ENCODE data around the gene CLK3. TPM values are rescaled to one million over a fixed set of nuclear protein-coding genes. Genes with fewer than 3 reads are reported as not detected.

The CLK3 gene
- total and polyA plus RNA-seq, 2 of the 13 experiments (the other 11 are each of a cell fraction or from before 2014, with no cell fraction given): 41.5 to 82.0 TPM

DNA sequence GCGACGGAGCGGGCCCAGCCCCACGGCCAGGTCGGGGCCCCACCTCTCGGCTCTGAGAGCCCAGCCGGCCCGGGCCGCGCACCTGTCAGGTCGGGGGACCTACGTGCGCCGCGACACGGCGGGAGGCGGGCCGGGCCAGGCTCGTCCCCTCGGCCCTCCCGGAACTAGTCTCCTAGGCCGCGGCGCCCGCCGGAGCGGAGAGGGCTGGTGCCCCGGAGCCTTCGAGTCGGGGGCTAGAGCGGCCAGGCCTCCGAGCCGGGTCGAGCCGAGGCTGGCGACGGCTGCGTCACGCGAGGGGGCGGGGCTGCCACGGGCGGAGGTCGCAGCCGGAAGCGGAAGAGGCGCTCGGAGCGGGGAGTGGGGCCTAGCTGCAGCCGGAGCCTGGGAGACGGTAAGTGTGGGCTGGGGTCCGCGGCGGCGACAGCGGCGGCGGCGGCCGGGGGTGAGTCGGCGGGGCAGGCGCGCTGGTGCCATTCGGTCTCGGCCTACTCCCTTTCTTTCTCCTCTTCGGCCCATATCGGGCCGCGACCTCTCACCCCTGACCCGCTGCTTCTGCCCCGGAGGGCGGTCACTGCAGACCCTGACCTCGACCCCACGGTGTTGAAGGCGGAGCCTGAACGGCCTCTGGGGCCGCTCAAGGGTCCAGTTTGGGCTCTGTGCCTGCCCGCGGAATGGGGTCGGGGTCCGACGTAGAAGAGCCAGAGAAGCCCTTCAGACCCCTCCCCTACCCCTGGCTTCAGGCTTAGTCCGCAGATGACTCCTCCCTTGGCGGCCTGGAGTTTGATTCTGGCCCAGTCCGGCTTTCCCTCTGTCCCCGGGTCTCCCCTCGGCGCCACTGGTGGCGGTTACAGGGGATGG is at the start of gene CLK3 (continued):
- TF ChIP-seq, protein P1, sequence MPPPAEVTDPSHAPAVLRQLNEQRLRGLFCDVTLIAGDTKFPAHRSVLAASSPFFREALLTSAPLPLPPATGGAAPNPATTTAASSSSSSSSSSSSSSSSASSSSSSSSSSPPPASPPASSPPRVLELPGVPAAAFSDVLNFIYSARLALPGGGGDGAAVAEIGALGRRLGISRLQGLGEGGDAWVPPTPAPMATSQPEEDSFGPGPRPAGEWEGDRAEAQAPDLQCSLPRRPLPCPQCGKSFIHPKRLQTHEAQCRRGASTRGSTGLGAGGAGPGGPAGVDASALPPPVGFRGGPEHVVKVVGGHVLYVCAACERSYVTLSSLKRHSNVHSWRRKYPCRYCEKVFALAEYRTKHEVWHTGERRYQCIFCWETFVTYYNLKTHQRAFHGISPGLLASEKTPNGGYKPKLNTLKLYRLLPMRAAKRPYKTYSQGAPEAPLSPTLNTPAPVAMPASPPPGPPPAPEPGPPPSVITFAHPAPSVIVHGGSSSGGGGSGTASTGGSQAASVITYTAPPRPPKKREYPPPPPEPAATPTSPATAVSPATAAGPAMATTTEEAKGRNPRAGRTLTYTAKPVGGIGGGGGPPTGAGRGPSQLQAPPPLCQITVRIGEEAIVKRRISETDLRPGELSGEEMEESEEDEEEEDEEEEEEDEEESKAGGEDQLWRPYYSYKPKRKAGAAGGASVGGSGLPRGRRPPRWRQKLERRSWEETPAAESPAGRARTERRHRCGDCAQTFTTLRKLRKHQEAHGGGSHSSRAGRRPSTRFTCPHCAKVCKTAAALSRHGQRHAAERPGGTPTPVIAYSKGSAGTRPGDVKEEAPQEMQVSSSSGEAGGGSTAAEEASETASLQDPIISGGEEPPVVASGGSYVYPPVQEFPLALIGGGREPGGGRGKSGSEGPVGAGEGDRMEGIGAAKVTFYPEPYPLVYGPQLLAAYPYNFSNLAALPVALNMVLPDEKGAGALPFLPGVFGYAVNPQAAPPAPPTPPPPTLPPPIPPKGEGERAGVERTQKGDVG (CRISPR knock-in tag; IDR thresholded peaks at IDR 0.05; ENCODE audit: borderline replicate concordance): no peak
- TF ChIP-seq, protein P2, sequence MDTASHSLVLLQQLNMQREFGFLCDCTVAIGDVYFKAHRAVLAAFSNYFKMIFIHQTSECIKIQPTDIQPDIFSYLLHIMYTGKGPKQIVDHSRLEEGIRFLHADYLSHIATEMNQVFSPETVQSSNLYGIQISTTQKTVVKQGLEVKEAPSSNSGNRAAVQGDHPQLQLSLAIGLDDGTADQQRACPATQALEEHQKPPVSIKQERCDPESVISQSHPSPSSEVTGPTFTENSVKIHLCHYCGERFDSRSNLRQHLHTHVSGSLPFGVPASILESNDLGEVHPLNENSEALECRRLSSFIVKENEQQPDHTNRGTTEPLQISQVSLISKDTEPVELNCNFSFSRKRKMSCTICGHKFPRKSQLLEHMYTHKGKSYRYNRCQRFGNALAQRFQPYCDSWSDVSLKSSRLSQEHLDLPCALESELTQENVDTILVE (CRISPR knock-in tag; IDR thresholded peaks at IDR 0.05): peak; percentile 97
- no peak for TF ChIP-seq KLF13 (CRISPR knock-in tag; IDR thresholded peaks at IDR 0.05)
- TF ChIP-seq, protein P3, sequence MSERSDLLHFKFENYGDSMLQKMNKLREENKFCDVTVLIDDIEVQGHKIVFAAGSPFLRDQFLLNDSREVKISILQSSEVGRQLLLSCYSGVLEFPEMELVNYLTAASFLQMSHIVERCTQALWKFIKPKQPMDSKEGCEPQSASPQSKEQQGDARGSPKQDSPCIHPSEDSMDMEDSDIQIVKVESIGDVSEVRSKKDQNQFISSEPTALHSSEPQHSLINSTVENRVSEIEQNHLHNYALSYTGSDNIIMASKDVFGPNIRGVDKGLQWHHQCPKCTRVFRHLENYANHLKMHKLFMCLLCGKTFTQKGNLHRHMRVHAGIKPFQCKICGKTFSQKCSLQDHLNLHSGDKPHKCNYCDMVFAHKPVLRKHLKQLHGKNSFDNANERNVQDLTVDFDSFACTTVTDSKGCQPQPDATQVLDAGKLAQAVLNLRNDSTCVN (CRISPR knock-in tag; IDR thresholded peaks at IDR 0.05; ENCODE audit: borderline replicate concordance): no peak
- TF ChIP-seq, protein P4, sequence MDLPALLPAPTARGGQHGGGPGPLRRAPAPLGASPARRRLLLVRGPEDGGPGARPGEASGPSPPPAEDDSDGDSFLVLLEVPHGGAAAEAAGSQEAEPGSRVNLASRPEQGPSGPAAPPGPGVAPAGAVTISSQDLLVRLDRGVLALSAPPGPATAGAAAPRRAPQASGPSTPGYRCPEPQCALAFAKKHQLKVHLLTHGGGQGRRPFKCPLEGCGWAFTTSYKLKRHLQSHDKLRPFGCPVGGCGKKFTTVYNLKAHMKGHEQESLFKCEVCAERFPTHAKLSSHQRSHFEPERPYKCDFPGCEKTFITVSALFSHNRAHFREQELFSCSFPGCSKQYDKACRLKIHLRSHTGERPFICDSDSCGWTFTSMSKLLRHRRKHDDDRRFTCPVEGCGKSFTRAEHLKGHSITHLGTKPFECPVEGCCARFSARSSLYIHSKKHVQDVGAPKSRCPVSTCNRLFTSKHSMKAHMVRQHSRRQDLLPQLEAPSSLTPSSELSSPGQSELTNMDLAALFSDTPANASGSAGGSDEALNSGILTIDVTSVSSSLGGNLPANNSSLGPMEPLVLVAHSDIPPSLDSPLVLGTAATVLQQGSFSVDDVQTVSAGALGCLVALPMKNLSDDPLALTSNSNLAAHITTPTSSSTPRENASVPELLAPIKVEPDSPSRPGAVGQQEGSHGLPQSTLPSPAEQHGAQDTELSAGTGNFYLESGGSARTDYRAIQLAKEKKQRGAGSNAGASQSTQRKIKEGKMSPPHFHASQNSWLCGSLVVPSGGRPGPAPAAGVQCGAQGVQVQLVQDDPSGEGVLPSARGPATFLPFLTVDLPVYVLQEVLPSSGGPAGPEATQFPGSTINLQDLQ (CRISPR knock-in tag; IDR thresholded peaks at IDR 0.05): no peak; the same call in none of the 2 replicates
- TF ChIP-seq, protein P5, sequence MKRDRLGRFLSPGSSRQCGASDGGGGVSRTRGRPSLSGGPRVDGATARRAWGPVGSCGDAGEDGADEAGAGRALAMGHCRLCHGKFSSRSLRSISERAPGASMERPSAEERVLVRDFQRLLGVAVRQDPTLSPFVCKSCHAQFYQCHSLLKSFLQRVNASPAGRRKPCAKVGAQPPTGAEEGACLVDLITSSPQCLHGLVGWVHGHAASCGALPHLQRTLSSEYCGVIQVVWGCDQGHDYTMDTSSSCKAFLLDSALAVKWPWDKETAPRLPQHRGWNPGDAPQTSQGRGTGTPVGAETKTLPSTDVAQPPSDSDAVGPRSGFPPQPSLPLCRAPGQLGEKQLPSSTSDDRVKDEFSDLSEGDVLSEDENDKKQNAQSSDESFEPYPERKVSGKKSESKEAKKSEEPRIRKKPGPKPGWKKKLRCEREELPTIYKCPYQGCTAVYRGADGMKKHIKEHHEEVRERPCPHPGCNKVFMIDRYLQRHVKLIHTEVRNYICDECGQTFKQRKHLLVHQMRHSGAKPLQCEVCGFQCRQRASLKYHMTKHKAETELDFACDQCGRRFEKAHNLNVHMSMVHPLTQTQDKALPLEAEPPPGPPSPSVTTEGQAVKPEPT (CRISPR knock-in tag; IDR thresholded peaks at IDR 0.05; ENCODE audit: low read depth): no peak; the same call in 1 of the 2 replicates
- no peak; the same call in 1 of the 2 replicates for TF ChIP-seq KLF15 (CRISPR knock-in tag; IDR thresholded peaks at IDR 0.05; ENCODE audit: borderline replicate concordance)
- TF ChIP-seq, protein P6, sequence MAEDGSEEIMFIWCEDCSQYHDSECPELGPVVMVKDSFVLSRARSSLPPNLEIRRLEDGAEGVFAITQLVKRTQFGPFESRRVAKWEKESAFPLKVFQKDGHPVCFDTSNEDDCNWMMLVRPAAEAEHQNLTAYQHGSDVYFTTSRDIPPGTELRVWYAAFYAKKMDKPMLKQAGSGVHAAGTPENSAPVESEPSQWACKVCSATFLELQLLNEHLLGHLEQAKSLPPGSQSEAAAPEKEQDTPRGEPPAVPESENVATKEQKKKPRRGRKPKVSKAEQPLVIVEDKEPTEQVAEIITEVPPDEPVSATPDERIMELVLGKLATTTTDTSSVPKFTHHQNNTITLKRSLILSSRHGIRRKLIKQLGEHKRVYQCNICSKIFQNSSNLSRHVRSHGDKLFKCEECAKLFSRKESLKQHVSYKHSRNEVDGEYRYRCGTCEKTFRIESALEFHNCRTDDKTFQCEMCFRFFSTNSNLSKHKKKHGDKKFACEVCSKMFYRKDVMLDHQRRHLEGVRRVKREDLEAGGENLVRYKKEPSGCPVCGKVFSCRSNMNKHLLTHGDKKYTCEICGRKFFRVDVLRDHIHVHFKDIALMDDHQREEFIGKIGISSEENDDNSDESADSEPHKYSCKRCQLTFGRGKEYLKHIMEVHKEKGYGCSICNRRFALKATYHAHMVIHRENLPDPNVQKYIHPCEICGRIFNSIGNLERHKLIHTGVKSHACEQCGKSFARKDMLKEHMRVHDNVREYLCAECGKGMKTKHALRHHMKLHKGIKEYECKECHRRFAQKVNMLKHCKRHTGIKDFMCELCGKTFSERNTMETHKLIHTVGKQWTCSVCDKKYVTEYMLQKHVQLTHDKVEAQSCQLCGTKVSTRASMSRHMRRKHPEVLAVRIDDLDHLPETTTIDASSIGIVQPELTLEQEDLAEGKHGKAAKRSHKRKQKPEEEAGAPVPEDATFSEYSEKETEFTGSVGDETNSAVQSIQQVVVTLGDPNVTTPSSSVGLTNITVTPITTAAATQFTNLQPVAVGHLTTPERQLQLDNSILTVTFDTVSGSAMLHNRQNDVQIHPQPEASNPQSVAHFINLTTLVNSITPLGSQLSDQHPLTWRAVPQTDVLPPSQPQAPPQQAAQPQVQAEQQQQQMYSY (CRISPR knock-in tag; IDR thresholded peaks at IDR 0.05): peak; percentile 5; the same call in 1 of the 2 replicates
- TF ChIP-seq ZNF383 (CRISPR knock-in tag; IDR thresholded peaks at IDR 0.05; ENCODE audit: borderline replicate concordance): no peak
- peak; percentile 75 for TF ChIP-seq ATF7-NPFF (CRISPR knock-in tag; IDR thresholded peaks at IDR 0.05; ENCODE audit: low read depth)
- TF ChIP-seq ZNF557 (CRISPR knock-in tag; IDR thresholded peaks at IDR 0.05): no peak
- no peak; the same call in none of the 2 replicates for TF ChIP-seq SIN3B (IDR thresholded peaks at IDR 0.05; ENCODE audit: low read length)
